HG03175 (cell line): ENCODE measurements around the gene CPEB3.
A peak's percentile ranks its signal among the peaks of the same experiment; 100 is the strongest.

ENCODE experiments used
- ATAC-seq: cut with Tn5 transposase; IDR thresholded peaks from one replicate; pipeline ENCODE4 v1.9.1; 2021; ENCODE audit warnings: mild to moderate bottlenecking, moderate library complexity; ENCODE audit not compliant: unreplicated experiment

Gene CPEB3

GRCh38 chr10:92108747-92109146 lies 182.1 kb downstream of the CPEB3 start:
- ATAC-seq = no peak

- ATAC-seq = no peak
Observed at GRCh38 chr10:92108120-92108519, 182.8 kb downstream of the CPEB3 start.

GRCh38 chr10:92103376-92104090 lies 187.3 kb downstream of the CPEB3 start:
- ATAC-seq = no peak

- ATAC-seq = no peak
Observed at GRCh38 chr10:92102601-92103213, 188.2 kb downstream of the CPEB3 start.

GRCh38 chr10:92094960-92095359 lies 195.9 kb downstream of the CPEB3 start:
- ATAC-seq = no peak

- ATAC-seq = no peak
Observed at GRCh38 chr10:92091965-92092364, 198.9 kb downstream of the CPEB3 start.

GRCh38 chr10:92087750-92088395 lies 203.0 kb downstream of the CPEB3 start:
- ATAC-seq = peak; percentile 97

GRCh38 chr10:92082583-92083280 lies 208.1 kb downstream of the CPEB3 start:
- no peak for ATAC-seq

GRCh38 chr10:92081641-92082040 lies 209.2 kb downstream of the CPEB3 start:
- no peak for ATAC-seq

GRCh38 chr10:92080244-92080643 lies 210.6 kb downstream of the CPEB3 start:
- ATAC-seq = no peak

GRCh38 chr10:92079003-92079402 lies 211.9 kb downstream of the CPEB3 start:
- no peak for ATAC-seq

- ATAC-seq = no peak
Observed at GRCh38 chr10:92076722-92077121, 214.2 kb downstream of the CPEB3 start.

- ATAC-seq = no peak
Observed at GRCh38 chr10:92075829-92076228, 215.0 kb downstream of the CPEB3 start.

GRCh38 chr10:92074126-92074887 lies 216.6 kb downstream of the CPEB3 start:
- ATAC-seq = no peak

- ATAC-seq = no peak
Observed at GRCh38 chr10:92068900-92069299, 222.0 kb downstream of the CPEB3 start.

GRCh38 chr10:92066386-92066785 lies 224.5 kb downstream of the CPEB3 start:
- ATAC-seq = no peak

- no peak for ATAC-seq
Observed at GRCh38 chr10:92064506-92064905, 226.4 kb downstream of the CPEB3 start.

GRCh38 chr10:92062273-92062672 lies 228.6 kb downstream of the CPEB3 start:
- ATAC-seq = no peak

GRCh38 chr10:92054807-92055206 lies 236.1 kb downstream of the CPEB3 start:
- ATAC-seq = no peak

GRCh38 chr10:92052741-92053140 lies 238.1 kb downstream of the CPEB3 start:
- ATAC-seq = no peak

GRCh38 chr10:92052088-92052487 lies 238.8 kb downstream of the CPEB3 start:
- no peak for ATAC-seq
